Measurements from ENCODE around the gene PROX1.
A peak's percentile ranks its signal among the peaks of the same experiment; 100 is the strongest.

PROX1 gene, protein sequence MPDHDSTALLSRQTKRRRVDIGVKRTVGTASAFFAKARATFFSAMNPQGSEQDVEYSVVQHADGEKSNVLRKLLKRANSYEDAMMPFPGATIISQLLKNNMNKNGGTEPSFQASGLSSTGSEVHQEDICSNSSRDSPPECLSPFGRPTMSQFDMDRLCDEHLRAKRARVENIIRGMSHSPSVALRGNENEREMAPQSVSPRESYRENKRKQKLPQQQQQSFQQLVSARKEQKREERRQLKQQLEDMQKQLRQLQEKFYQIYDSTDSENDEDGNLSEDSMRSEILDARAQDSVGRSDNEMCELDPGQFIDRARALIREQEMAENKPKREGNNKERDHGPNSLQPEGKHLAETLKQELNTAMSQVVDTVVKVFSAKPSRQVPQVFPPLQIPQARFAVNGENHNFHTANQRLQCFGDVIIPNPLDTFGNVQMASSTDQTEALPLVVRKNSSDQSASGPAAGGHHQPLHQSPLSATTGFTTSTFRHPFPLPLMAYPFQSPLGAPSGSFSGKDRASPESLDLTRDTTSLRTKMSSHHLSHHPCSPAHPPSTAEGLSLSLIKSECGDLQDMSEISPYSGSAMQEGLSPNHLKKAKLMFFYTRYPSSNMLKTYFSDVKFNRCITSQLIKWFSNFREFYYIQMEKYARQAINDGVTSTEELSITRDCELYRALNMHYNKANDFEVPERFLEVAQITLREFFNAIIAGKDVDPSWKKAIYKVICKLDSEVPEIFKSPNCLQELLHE

DNA sequence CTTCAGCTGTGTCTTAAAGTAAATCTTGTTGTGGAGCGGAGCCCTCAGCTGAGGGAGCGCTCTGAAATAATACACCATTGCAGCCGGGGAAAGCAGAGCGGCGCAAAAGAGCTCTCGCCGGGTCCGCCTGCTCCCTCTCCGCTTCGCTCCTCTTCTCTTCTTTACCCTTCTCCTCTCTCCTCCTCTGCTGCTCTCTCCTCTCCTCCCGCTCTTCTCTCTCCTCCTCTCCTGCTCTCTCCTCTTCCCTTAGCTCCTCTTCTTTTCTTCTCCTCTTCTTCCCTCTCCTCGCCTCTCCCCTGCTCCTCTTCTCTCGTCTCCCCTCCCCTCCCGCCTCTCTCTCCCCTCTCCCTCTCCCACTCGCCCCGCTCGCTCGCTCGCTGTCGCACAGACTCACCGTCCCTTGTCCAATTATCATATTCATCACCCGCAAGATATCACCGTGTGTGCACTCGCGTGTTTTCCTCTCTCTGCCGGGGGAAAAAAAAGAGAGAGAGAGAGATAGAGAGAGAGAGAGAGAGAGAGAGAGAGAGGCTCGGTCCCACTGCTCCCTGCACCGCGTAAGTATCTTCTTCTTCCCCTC is at the start of gene PROX1:
TSS of gene PROX1 (plus strand) at position 47 of the 580 bp plus-strand sequence. CDS start 8,563 bp downstream, outside the sequence.
- DNase-seq = peak; percentile 96

DNA sequence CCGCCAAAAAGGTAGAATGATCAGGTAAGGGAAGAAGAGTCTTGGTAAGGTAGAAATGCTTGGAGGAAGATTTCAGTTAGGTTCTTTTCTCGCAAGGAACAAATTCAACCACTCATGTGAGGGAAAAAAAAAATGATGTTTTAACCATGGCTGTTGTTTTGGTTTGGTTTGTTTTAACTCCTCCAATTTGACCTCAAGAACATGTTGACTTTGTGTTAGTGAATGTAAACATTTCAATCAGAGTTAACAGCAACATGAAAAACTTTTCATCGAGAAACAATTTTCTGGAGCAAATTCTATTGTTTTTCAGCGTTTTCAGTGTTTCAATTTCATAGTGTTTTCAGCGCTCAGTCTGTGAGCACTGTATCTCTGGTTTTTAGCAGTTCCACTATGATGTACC is 49.0 kb upstream of the PROX1 start:
- DNase-seq = no peak

DNA sequence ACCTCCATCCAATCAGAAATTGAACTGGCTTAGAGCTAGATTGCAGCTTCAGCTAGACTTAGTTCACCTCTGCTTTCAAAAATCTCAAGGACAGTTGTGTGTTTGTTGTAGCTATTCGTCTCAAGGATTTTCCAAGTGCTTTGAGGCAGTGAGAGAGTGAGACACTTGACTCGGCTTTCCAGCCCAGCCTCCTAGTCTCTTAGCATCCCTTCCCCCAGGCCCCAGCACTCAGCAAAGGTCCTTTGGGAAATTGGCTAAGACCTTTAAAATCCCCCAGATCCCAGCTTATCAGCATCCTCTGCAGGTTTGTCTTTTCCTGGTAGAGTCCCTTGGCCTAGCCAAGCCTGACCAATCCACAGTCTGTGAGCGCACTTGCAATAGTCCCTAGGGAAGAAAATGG is 47.9 kb upstream of the PROX1 start:
- no peak for DNase-seq

DNA sequence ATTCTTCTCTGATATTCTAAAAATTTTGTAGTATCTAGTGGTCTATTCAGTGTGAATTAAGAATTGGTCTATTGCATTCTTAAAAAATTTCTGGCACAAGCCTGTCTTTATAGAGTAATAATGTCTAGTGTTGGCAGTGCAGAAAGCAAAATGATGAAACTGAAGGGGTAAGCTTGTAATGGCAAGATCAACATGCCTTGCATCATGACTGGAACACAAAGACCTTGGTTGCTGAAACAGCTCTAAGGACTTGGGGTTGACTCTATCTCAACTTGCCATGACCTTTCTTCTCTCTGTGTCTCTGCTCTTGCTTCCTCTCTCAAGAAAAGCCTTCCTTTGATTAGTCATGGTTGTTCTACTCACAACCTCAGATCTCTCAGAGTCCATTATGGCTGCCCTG is 46.8 kb upstream of the PROX1 start:
- no peak for DNase-seq

DNA sequence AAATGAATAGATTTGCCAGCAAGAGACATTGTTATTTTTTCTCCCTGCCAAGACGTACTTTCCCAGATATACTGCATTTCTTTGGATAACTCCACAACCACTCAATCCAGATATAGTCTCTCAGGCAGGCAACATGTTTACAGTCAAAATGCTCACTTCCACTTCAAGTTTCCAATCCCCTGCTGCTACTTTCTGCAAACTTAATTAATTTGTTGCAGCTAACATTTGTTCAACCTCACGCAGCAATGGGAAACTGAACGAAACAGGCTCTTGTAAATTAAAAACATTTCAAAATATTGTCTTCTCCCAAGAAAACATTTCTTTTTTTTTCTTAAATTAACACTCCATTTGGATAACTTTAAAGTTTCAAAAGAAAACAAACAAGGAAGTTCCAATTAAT is 45.7 kb upstream of the PROX1 start:
- no peak for DNase-seq

DNA sequence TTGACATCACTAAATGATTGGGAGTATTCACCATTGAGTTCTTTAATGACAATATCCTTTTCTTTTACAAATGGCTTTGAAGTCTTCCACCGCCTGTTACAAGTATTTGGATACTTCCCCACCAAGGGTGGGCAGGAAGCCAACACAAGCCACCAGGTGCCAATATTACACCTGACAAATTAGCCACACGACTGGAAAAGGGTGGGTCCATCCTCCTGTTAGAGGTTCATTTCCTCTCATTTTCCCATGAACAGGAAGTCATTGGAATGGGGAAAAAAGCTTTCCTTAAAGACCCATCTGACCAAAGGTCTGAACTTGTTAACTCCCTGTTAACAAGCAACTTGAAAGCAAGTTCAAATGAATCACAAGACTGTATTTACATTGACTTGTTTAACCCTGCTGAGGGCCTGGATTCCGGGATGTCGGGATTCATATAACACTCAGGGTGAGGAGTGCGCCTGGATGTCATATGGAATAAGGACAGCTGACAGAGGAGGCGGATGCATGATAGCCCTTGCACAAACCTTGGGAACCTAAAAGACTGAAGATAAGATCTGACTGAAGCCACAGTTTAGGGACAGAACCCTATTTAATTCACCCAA is 40.5 kb upstream of the PROX1 start:
- DNase-seq = no peak

DNA sequence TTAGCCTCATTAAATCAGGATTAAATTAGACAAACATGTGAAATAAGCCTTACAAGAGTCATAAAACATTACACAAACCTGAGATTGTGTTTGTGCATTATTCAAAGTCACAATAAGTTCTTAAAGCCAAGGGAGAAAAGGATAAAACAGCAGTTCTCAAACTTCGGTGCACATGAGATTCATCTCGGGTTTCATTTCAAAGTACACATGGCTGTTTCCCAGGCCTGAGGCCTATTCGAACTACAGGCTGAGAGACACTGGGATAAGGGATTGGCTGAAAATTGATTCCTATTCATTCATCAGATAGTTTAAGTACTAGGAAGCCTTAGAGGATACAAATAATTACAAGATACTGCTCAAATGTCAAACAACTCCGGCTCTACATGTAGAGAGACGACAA is 35.9 kb upstream of the PROX1 start:
- DNase-seq = no peak

DNA sequence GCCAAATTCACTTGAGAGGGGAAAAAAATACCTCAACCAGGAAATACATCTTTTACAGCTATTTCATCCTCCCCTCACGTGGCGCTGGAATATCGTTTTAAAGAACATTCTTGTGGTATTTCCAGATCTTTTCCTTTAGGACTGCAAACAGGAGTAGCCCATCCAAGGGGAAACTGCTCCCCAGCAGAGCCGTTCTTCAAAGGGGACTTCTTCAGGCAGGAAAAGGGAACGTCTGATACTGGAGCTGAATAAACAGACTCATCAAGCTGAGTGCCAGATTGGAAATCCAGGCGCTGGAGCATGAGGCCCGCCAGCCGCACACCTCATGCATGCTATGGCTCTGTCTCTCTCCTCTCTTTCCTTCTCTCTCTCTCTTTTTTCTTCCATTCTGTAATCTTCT is 34.0 kb upstream of the PROX1 start:
- DNase-seq = no peak

DNA sequence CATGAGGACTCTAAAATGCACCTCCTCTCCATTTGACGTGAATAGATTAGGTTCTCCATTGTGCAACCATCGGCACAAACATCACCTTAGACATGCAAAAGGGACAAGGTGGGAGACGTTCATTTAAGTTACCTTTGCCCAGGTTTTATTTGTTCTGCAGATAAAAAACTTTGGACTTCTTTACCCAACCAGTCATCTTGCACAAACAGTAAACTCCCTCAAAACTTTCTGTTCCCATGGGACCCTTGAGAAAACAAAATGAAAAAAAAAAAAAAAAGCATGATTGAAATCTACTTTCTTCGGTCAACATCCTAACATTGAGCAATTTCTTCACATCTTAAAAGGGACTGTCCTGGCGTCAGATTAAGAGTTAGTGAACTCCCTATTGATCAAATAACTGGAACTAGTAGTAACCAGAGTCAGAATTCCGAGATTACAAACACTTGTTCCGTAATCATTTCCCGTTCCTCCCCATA is 31.4 kb upstream of the PROX1 start:
- DNase-seq = no peak

DNA sequence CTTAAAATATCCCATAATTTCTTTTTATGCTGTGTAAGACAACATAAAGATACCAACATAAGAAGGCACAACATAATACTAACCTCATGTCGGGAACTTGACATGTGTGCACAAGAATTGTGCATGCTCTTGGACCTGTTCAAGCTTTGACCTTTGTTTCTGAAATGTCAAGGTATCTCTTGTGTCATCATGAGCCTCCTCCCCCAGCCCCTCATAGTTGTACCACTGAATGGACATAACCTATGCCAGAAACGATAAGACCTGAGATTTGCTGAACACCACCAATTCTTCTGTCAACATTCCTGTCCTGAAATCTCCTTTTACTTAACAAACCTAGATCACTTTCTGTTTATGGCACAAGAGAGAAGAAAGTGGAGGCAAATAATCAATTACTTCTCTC is 29.4 kb upstream of the PROX1 start:
- no peak for DNase-seq

DNA sequence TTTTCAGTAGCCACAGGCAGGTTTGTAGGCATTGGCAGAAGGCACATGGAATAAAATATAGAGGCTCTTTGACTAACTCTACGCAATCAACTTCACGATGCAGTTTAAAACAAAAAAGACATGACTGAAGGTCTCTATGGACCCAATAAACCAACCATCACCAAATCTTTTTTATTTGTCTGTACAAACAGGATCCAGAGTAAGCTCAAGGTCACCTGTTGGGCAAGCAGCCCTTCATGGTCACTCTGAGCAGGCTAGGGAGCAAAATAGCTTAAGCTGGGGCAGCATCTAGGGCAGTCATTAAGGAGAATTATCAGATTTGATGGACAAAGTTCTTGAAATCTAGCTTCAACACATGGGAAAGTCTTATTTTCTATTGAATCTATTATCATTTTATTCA is 26.8 kb upstream of the PROX1 start:
- DNase-seq = no peak

DNA sequence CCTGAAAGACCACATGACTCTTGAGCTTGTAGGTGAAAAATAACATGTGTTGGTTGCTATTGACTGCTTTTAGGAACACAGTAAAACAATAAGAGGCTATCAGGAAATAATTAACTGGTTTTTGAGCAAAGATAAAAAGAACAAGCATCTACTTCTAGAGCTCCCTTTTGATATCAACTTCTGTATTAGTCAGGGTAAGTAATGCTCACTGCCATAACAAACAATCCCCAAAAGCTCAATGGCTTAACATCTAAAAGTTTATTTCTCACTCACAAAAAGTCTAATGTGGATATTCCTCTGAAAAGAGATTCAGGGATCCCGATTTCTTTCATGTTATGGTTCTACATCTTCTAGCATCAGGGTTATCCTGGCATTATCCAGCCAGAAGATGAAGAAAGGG is 25.3 kb upstream of the PROX1 start:
- DNase-seq = no peak

DNA sequence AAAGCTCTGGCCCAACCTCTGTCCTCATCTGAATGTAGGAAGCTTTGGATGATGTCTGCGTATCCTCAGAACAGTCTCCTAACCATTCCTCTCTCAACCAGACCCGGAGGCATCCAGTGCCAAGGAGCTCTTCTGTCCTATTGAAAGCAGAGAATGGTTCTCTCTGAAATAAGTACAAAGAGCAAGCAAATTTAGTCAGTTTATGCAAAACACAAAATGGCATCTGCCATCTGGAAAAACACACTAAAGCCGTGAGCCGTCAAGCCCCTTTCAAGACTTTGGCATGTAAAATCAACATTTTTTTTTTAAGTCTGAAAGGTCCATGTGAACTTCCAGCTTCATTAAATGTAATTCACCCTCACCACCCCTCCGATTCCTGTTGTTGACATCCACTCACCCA is 21.7 kb upstream of the PROX1 start:
- no peak for DNase-seq

DNA sequence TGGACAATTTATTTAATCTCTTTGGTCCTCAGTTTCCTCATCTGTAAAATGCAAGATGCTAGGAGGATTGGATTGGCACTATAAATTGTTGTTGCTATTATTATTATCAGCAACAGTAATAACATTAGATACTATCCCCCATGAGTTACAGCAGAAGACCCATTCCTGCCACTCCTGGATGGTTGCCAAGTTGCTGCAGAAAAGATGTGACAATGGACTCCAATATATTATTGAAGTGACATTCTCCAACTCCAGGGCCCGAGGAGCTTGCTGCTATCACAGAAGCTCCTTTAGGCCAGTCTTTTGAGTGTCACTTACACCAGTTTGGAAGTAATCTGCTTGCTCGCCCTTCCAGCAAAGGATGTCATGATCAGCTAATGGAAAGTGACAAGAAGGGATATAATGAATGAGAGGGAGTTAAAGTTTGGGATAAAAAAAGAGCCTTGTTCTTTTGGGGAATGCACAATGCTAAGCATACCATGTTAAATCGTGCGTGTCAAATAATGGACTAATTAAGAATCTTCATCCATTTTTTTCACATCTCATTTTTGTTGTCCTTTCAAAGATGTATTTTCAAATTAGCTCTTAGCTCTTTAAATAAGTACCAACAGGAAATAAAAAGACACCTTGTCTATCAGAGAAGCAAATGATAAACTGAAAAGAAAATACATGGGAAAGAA is 19.5 kb upstream of the PROX1 start:
- DNase-seq = peak; percentile 92

DNA sequence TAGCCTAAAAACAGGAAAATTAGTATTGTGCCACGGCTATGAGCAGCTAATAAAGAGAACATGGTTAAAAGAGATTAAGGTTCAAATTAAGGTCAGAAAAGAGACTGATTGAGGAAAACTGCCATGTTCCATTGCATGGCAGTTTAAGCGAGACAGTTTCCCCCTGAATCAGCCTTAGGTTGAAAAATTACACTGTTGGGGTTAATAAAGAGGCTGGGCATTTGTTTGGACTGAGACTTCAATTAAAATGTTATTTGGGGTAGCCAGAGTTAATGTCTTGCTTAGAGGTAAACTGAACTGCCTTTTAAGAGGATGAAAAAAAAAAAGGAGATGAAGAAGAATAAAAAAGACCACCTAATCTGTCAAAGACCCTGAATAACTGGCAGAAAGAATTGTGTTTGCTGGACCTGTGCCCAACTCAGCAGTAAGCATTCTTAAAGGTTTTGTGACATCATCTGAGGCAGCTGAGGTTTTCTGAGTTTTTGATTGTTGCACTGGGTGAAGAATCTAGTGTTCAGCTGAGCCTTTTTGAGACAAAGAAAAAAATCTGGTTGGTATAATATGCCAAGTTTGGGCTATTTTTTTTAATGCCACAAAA is 17.7 kb upstream of the PROX1 start:
- DNase-seq = peak; percentile 65

DNA sequence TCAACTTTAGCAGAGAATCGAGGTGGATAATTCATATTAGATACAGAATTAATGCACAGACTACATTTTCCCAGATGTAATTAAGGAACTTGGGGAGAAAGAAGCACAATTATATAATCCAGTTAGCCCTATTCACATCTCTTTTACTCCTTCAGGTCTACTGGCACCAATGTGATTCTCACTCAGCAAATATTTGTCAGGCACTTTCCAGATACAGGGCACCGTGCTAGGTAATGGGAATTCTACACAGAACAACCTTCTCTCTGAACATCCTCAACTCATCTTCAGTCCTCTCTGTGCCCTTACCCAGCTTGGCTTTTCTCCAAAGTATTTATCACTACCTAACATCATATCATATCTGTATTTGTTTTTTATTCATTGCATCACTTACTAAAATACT is 15.6 kb upstream of the PROX1 start:
- no peak for DNase-seq

DNA sequence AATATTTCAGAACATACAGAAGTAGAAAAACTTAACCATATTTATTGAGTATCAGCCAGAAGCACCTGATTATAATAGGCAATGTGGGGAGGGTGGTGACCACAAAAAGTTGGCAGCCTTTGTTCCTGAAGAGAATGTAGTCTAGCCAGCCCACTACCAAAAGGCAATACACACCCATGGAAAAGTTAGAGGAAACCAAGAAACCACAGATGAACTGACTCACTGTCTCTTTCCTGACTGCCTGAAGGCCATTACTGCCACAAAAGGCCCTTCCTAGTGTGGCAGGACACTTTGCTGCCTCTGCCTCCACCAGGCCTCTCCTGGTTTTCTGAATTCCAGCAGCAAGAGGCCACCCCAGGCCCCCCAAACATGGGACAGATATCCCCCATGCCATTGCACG is 14.6 kb upstream of the PROX1 start:
- no peak for DNase-seq

DNA sequence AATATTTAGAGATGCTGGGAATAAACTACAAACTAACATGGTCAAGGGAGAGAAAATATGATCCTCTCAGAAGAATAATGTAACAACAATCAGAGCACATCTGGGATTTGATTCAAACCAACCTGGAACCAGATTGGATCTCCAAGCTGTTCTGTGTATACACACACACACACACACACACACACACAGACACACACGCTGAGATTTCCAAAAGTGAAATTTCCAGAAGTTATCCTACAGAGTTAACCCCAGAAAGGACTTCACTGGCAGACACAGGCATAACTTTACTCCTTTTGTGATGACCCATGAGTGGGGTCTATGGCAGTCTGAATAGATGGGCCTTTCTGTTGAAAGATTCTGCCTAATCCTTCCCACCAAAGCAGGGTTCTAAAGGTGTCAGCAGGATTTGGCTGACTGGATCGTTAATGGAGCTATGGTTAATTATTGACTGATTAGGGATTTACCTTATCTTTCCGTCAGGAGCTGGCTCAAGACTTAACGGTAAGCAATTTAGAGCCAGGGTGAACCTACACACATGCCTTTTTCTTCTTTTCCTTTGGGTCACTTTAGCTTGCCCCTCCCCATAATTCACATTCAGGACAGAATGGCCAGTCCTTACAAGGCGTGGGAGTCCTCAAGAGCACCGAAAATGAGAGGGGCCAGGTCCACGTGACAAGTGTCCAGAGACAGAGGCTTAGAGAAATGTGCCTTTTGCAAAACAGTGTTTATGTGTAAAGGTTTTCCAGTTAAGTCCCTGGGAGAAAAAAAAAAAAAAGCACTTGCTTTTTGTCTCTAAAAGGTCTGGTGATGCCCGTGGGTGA is 10.9 kb upstream of the PROX1 start:
- DNase-seq = no peak

DNA sequence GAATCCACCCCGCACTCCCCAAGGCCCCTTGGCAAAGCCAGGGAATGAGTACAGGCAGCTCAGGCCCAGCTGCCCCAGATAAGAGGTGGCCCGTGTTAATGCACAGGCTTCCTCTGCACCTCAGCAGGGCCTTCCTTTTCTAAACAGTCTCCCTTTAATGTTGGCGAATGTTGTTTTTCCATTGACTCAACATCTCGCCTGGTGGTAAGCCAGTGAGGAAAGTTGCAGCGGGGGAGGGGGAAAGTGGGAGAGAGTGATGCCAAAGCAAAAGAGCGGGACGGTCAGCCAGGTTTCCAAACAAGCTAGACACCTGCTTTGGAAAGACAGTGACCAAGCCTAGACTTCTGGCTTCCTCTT is 10.3 kb upstream of the PROX1 start:
- DNase-seq = peak; percentile 52

DNA sequence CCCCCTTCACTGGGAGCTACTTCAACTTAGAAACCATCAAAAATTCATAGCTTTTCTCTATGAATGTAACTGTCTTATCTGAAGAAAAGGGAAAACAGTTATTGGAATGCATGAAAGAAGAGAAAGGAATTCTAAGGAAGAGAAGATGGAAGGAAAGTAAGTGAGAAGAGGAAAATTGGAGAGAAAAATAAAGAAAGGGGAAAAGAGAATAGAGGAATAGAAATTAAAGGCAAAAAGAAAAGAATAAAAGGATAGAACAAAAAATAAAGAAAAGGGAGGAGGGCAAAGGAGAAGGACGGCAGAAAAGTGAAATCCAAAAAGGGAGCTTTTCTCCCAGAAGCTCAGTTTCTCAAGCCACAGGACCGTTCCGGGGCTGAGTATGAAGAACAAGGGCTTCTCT is 9.9 kb upstream of the PROX1 start:
- no peak for DNase-seq

DNA sequence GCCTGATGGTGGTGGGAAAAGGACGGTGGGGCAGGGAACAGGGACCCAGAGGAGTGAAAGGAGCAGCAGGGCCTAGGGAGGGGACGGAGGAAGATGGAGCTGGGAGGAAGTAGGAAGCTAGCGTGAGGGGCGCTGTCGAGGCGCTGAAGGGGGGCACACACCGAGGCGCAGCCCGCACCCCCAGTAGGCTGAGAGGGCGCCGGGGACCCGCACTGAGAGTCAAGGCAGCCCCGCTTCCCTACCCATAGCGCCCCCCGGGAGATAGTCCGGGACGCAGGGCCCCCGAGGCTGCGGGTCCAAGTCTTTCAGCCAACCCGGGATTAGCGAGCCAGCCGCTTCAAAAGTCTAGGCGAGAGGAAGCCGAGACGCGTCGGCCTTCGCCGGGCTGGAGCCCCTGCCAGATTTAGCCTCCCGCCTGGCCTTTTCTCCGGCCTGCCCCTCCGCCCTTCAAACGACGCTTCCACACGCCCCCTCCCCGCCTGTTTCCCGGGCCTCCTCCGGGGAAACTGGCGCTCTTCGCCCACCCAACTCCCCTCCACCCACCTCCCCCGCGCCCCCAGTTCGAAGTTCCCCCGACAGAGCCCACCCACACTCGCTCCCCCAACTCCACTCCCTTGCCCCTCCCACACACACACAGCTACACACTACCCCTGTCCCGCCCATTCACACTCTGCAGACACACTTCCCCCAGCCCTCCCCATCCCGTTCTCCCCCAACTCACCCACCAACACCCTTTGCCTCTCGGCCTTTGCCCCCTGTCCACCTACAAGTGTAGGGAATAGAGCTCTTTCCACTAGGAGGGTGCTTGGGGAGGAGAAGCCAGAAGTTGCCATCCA is 7.8 kb upstream of the PROX1 start:
- peak; percentile 79 for DNase-seq

Data from eye (tissue), 1 donor.